WTC11 (cell line): Measurements from ENCODE around the gene MFAP3L. TPM values are rescaled to one million over a fixed set of nuclear protein-coding genes. Genes with fewer than 3 reads are reported as not detected.

Source experiments
- ATAC-seq: fragments of 200-7000 bp; cut with Tn5 transposase; 2 replicates; pipeline ENCODE4 v1.10.0; 2021; ENCODE audit warnings: mild to moderate bottlenecking, moderate library complexity
- CTCF ChIA-PET: fragments of 300-600 bp; sonication (Branson Sonifier 250); formaldehyde crosslinking; loops from one replicate; lab custom pipeline; 2021; ENCODE audit warnings: antibody characterized with exemption; lab: Charles Lee
- POLR2A ChIA-PET: fragments of 350-600 bp; sonication (Branson Sonifier 250); formaldehyde crosslinking; loops from one replicate; lab custom pipeline; 2021; ENCODE audit warnings: antibody characterized with exemption; lab: Charles Lee
- DNase-seq: peaks from one replicate; pipeline ENCODE4 v3.0.0; 2021; ENCODE audit warnings: low spot score
- H3K27ac Mint-ChIP-seq: 2 replicates; pipeline ENCODE4 v1.8.0; 2021; ENCODE audit warnings: mixed read lengths
- H3K27me3 Mint-ChIP-seq: 2 replicates; pipeline ENCODE4 v1.8.0; 2021; ENCODE audit warnings: low read depth, mild to moderate bottlenecking, moderate library complexity, mixed read lengths
- H3K36me3 Mint-ChIP-seq: 2 replicates; pipeline ENCODE4 v1.8.0; 2021; ENCODE audit warnings: mixed read lengths
- H3K4me1 Mint-ChIP-seq: 2 replicates; pipeline ENCODE4 v1.8.0; 2022; ENCODE audit warnings: mixed read lengths
- H3K4me3 Mint-ChIP-seq: 2 replicates; pipeline ENCODE4 v1.8.0; 2021; ENCODE audit warnings: mild to moderate bottlenecking, moderate library complexity, mixed read lengths
- H3K9me3 Mint-ChIP-seq: 2 replicates; pipeline ENCODE4 v1.8.0; 2021; ENCODE audit warnings: mixed read lengths
- ETV6 ChIP-seq: sonication (generic); formaldehyde crosslinking; IDR thresholded peaks from 2 replicates; pipeline ENCODE4 v1.8.1; 2022; ENCODE audit warnings: mild to moderate bottlenecking, missing genetic modification reagents
- FOXK1 ChIP-seq: sonication (generic); formaldehyde crosslinking; IDR thresholded peaks from 2 replicates; pipeline ENCODE4 v1.8.0; 2022; ENCODE audit warnings: mild to moderate bottlenecking, moderate library complexity, missing genetic modification reagents
- GRHL2 ChIP-seq: fragments of 250-450 bp; sonication (Bioruptor Pico); IDR thresholded peaks from 2 replicates; pipeline ENCODE4 v1.8.0; 2022; ENCODE audit warnings: mild to moderate bottlenecking, moderate library complexity; ENCODE audit not compliant: insufficient replicate concordance, severe bottlenecking
- IRF2 ChIP-seq: sonication (generic); formaldehyde crosslinking; IDR thresholded peaks from 2 replicates; pipeline ENCODE4 v1.8.0; 2022; ENCODE audit warnings: low read depth, missing genetic modification reagents, borderline replicate concordance
- NR1H2 ChIP-seq: sonication (generic); formaldehyde crosslinking; IDR thresholded peaks from 2 replicates; pipeline ENCODE4 v1.9.0; 2021; ENCODE audit warnings: mild to moderate bottlenecking, moderate library complexity, missing genetic modification reagents
- PRRX2 ChIP-seq: fragments of 250-450 bp; sonication (Bioruptor Pico); IDR thresholded peaks from 2 replicates; pipeline ENCODE4 v1.8.0; 2021; ENCODE audit warnings: mild to moderate bottlenecking
- SP1 ChIP-seq: sonication (generic); formaldehyde crosslinking; conservative IDR thresholded peaks from 2 replicates; pipeline ENCODE4 v1.8.1; 2022; ENCODE audit warnings: missing genetic modification reagents
- ZNF121 ChIP-seq: sonication (generic); formaldehyde crosslinking; IDR thresholded peaks from 2 replicates; pipeline ENCODE4 v1.8.0; 2023; ENCODE audit warnings: missing genetic modification reagents
- ZNF317 ChIP-seq: sonication (generic); formaldehyde crosslinking; IDR thresholded peaks from 2 replicates; pipeline ENCODE4 v1.8.1; 2023; ENCODE audit warnings: low read depth, mild to moderate bottlenecking, moderate library complexity, missing genetic modification reagents, borderline replicate concordance
- total RNA-seq: library from RNA; stranded (reverse); gene quantifications from 3 replicates; pipeline ENCODE4 v1.2.3, GENCODE V29; 2021
- TF ChIP-seq, protein P1 (sequence below): sonication (generic); formaldehyde crosslinking; IDR thresholded peaks from 2 replicates; pipeline ENCODE4 v1.8.0; 2022; ENCODE audit warnings: mild to moderate bottlenecking, missing genetic modification reagents
- TF ChIP-seq, protein P2 (sequence below): sonication (generic); formaldehyde crosslinking; conservative IDR thresholded peaks from 2 replicates; pipeline ENCODE4 v1.8.1; 2022; ENCODE audit warnings: mild to moderate bottlenecking, missing genetic modification reagents
- TF ChIP-seq, protein P3 (sequence below): sonication (generic); formaldehyde crosslinking; IDR thresholded peaks from 2 replicates; pipeline ENCODE4 v1.8.0; 2023; ENCODE audit warnings: missing genetic modification reagents
- TF ChIP-seq, protein P4 (sequence below): sonication (generic); formaldehyde crosslinking; IDR thresholded peaks from 2 replicates; pipeline ENCODE4 v1.8.0; 2022; ENCODE audit warnings: mild to moderate bottlenecking, missing genetic modification reagents
- TF ChIP-seq, protein P5 (sequence below): fragments of 250-450 bp; sonication (Bioruptor Pico); IDR thresholded peaks from 2 replicates; pipeline ENCODE4 v1.9.0; 2021; ENCODE audit warnings: mild to moderate bottlenecking, borderline replicate concordance
- TF ChIP-seq, protein P6 (sequence below): sonication (generic); formaldehyde crosslinking; IDR thresholded peaks from 2 replicates; pipeline ENCODE4 v1.8.0; 2022; ENCODE audit warnings: missing genetic modification reagents
- TF ChIP-seq, protein P7 (sequence below): fragments of 250-450 bp; sonication (Bioruptor Pico); conservative IDR thresholded peaks from 2 replicates; pipeline ENCODE4 v1.9.0; 2021; ENCODE audit warnings: mild to moderate bottlenecking

The MFAP3L gene
- total RNA-seq, 1 experiment from 2014 or later = 31.3 TPM

DNA sequence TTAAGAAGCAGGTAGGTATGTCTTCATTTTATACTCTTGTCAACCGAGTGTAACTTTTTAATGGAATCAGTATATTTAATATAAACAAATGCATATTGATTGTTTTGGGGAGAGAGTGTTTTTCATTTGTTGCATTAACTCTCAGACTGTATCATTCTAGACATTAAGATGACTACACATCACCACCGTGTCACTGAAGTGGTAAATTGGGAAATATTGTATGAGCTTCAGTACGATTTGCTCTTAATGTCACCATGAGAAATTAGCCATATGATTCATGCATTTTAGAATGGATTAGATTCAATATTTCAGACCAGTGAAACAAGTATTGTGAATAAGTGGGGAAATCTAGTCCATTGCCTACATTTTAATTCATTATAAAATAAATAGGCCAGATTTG, 9.7 kb upstream of the MFAP3L start:
- DNase-seq = no peak
- Mint-ChIP-seq H3K27ac (no peak overlapping the region), H3K4me3 (no peak overlapping the region), H3K27me3 (no peaks in the 10 kb centered on the region; the same call in 1 of the 2 replicates)
- POLR2A ChIA-PET = no interaction called here
- TF ChIP-seq ZNF317 (CRISPR knock-in tag) (no peak), GRHL2 (CRISPR knock-in tag) (no peak)
- TF ChIP-seq, protein P1, sequence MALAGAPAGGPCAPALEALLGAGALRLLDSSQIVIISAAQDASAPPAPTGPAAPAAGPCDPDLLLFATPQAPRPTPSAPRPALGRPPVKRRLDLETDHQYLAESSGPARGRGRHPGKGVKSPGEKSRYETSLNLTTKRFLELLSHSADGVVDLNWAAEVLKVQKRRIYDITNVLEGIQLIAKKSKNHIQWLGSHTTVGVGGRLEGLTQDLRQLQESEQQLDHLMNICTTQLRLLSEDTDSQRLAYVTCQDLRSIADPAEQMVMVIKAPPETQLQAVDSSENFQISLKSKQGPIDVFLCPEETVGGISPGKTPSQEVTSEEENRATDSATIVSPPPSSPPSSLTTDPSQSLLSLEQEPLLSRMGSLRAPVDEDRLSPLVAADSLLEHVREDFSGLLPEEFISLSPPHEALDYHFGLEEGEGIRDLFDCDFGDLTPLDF (CRISPR knock-in tag) = no peak
- TF ChIP-seq, protein P2, sequence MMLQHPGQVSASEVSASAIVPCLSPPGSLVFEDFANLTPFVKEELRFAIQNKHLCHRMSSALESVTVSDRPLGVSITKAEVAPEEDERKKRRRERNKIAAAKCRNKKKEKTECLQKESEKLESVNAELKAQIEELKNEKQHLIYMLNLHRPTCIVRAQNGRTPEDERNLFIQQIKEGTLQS (CRISPR knock-in tag) = no peak
- TF ChIP-seq, protein P3, sequence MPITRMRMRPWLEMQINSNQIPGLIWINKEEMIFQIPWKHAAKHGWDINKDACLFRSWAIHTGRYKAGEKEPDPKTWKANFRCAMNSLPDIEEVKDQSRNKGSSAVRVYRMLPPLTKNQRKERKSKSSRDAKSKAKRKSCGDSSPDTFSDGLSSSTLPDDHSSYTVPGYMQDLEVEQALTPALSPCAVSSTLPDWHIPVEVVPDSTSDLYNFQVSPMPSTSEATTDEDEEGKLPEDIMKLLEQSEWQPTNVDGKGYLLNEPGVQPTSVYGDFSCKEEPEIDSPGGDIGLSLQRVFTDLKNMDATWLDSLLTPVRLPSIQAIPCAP = no peak
- TF ChIP-seq, all 79 proteins: peak for 0
- Mint-ChIP-seq H3K4me1 (peaks cover 14% of the 10 kb centered on the region), H3K9me3 (no peaks in the 10 kb centered on the region), H3K36me3 (no peaks in the 10 kb centered on the region)
- CTCF ChIA-PET = no interaction called here
- no peak for ATAC-seq

DNA sequence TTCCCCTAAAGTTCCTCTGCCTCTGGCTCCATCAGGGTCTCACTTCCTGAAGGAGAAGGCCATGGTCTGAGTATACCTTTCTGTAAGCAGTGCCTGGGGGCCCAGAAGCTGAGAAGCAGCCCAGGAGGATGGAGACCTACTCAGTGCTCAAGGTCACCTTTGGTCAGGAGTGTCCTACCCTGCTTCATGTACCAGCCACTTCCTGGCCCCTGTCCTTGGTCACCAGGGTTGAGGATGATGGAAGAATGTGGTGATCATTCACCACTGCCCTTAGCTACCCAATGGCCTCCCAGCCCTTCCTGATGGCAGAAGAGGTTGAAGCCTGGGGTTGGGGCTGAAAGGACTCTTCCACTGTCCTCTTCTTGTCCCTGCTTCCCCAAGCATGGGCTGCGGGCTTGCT, 9.0 kb upstream of the MFAP3L start:
- TF ChIP-seq NR1H2 (CRISPR knock-in tag) = no peak
- TF ChIP-seq, protein P4, sequence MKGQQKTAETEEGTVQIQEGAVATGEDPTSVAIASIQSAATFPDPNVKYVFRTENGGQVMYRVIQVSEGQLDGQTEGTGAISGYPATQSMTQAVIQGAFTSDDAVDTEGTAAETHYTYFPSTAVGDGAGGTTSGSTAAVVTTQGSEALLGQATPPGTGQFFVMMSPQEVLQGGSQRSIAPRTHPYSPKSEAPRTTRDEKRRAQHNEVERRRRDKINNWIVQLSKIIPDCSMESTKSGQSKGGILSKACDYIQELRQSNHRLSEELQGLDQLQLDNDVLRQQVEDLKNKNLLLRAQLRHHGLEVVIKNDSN (CRISPR knock-in tag) = no peak
- TF ChIP-seq, all 79 proteins: peak for 0
- DNase-seq = no peak
- Mint-ChIP-seq H3K4me3 (no peak overlapping the region), H3K9me3 (no peaks in the 10 kb centered on the region), H3K27me3 (no peaks in the 10 kb centered on the region; the same call in 1 of the 2 replicates), H3K4me1 (peaks cover 14% of the 10 kb centered on the region), H3K36me3 (no peaks in the 10 kb centered on the region), H3K27ac (no peak overlapping the region)
- POLR2A ChIA-PET = no interaction called here
- CTCF ChIA-PET = interaction anchor here (1.6 kb wide), 1 partner anchor 225 kb away, joined by 4 read pairs; no protein-coding TSS in a partner anchor
- no peak for ATAC-seq

DNA sequence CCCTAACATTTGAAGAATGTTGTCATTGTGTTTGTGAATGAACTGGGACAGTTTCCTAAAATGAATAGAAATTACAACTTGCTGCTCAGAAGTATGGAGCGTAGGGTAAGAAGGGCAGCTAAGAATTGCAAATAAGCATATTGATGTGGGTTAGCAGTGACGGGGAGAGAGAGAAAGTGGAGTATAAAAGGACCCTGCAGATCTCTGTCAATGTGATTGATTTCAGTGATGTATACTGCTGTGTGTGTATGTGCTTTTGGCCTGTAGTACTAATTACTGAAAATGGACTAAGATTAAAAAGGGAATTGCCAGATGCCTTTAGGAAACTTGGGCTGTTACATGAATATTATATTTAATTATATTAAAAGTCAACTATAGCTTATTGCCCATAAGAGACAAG, 7.8 kb upstream of the MFAP3L start:
- no peaks in the 10 kb centered on the region for H3K36me3 Mint-ChIP-seq
- POLR2A ChIA-PET = no interaction called here
- DNase-seq (no peak), ATAC-seq (no peak)
- no peak overlapping the region for H3K4me3 Mint-ChIP-seq
- peaks cover 10% of the 10 kb centered on the region for H3K4me1 Mint-ChIP-seq
- H3K27ac Mint-ChIP-seq = no peak overlapping the region
- CTCF ChIA-PET = interaction anchor here (1.6 kb wide), 1 partner anchor 224 kb away, joined by 4 read pairs; no protein-coding TSS in a partner anchor
- H3K9me3 Mint-ChIP-seq = no peaks in the 10 kb centered on the region
- H3K27me3 Mint-ChIP-seq = peaks cover 7% of the 10 kb centered on the region
- TF ChIP-seq, protein P5, sequence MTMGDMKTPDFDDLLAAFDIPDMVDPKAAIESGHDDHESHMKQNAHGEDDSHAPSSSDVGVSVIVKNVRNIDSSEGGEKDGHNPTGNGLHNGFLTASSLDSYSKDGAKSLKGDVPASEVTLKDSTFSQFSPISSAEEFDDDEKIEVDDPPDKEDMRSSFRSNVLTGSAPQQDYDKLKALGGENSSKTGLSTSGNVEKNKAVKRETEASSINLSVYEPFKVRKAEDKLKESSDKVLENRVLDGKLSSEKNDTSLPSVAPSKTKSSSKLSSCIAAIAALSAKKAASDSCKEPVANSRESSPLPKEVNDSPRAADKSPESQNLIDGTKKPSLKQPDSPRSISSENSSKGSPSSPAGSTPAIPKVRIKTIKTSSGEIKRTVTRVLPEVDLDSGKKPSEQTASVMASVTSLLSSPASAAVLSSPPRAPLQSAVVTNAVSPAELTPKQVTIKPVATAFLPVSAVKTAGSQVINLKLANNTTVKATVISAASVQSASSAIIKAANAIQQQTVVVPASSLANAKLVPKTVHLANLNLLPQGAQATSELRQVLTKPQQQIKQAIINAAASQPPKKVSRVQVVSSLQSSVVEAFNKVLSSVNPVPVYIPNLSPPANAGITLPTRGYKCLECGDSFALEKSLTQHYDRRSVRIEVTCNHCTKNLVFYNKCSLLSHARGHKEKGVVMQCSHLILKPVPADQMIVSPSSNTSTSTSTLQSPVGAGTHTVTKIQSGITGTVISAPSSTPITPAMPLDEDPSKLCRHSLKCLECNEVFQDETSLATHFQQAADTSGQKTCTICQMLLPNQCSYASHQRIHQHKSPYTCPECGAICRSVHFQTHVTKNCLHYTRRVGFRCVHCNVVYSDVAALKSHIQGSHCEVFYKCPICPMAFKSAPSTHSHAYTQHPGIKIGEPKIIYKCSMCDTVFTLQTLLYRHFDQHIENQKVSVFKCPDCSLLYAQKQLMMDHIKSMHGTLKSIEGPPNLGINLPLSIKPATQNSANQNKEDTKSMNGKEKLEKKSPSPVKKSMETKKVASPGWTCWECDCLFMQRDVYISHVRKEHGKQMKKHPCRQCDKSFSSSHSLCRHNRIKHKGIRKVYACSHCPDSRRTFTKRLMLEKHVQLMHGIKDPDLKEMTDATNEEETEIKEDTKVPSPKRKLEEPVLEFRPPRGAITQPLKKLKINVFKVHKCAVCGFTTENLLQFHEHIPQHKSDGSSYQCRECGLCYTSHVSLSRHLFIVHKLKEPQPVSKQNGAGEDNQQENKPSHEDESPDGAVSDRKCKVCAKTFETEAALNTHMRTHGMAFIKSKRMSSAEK (CRISPR knock-in tag) = no peak
- no peak for TF ChIP-seq ETV6
- TF ChIP-seq SP1 = no peak
- TF ChIP-seq, protein P4 (CRISPR knock-in tag) = no peak
- TF ChIP-seq, protein P6, sequence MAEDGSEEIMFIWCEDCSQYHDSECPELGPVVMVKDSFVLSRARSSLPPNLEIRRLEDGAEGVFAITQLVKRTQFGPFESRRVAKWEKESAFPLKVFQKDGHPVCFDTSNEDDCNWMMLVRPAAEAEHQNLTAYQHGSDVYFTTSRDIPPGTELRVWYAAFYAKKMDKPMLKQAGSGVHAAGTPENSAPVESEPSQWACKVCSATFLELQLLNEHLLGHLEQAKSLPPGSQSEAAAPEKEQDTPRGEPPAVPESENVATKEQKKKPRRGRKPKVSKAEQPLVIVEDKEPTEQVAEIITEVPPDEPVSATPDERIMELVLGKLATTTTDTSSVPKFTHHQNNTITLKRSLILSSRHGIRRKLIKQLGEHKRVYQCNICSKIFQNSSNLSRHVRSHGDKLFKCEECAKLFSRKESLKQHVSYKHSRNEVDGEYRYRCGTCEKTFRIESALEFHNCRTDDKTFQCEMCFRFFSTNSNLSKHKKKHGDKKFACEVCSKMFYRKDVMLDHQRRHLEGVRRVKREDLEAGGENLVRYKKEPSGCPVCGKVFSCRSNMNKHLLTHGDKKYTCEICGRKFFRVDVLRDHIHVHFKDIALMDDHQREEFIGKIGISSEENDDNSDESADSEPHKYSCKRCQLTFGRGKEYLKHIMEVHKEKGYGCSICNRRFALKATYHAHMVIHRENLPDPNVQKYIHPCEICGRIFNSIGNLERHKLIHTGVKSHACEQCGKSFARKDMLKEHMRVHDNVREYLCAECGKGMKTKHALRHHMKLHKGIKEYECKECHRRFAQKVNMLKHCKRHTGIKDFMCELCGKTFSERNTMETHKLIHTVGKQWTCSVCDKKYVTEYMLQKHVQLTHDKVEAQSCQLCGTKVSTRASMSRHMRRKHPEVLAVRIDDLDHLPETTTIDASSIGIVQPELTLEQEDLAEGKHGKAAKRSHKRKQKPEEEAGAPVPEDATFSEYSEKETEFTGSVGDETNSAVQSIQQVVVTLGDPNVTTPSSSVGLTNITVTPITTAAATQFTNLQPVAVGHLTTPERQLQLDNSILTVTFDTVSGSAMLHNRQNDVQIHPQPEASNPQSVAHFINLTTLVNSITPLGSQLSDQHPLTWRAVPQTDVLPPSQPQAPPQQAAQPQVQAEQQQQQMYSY (CRISPR knock-in tag) = no peak
- no peak for TF ChIP-seq FOXK1 (CRISPR knock-in tag)
- TF ChIP-seq, protein P2 (CRISPR knock-in tag) = no peak
- no peak for TF ChIP-seq ZNF121
- no peak for TF ChIP-seq IRF2 (CRISPR knock-in tag)
- TF ChIP-seq, protein P7, sequence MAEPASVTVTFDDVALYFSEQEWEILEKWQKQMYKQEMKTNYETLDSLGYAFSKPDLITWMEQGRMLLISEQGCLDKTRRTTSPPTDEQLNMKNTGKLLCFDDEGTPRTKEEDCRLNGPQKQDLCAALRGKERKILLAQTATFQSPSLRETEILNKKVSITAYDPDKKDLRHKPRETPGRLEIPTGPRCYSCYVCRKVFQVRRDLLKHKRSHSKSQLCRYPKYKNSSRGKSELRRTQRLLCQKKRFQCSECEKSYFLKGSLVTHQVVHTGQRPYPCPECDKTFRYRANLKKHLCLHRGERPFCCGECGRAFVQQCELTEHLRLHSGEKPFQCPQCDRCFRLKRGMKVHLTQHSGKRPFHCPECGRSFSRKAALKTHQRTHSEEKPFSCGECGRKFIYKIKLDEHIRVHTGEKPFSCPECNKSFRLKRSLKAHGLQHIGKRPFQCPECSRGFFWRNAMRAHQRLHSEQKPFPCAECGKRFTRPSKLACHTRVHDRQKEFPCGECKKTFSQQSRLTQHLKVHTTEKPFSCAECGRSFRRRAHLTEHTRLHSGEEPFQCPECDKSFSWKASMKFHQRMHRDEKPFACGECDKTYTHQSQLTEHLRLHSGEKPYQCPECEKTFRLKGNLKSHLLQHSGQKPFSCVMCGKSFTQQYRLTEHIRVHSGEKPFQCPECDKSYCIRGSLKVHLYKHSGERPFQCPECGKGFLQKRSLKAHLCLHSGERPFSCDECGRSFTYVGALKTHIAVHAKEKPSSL = no peak
- no peak for TF ChIP-seq PRRX2 (CRISPR knock-in tag)
